SK-N-SH treated with all-trans-retinoic acid at 6 μM for 48 hours (cell line): Measurements from ENCODE around the gene PPIL4.

ENCODE experiments used
- ARNTL ChIP-seq: fragments of 450-650 bp; formaldehyde crosslinking; IDR thresholded peaks from 2 replicates; pipeline ENCODE4 v1.5.0; 2020; ENCODE audit warnings: low read depth, mild to moderate bottlenecking, moderate library complexity, borderline replicate concordance
- GLIS3 ChIP-seq: fragments of 250-450 bp; sonication (Bioruptor Pico); IDR thresholded peaks from 2 replicates; pipeline ENCODE4 v1.5.0; 2020; ENCODE audit warnings: mild to moderate bottlenecking, moderate library complexity
- ISL1 ChIP-seq: fragments of 250-450 bp; sonication (Bioruptor Pico); IDR thresholded peaks from 2 replicates; pipeline ENCODE4 v2.1.2; 2022; ENCODE audit warnings: mild to moderate bottlenecking, moderate library complexity
- RARB ChIP-seq: fragments of 250-450 bp; sonication (Bioruptor Pico); IDR thresholded peaks from 2 replicates; pipeline ENCODE4 v1.8.0; 2021; ENCODE audit warnings: mild to moderate bottlenecking, moderate library complexity
- TCF4 ChIP-seq: fragments of 250-450 bp; sonication (Bioruptor Pico); IDR thresholded peaks from 2 replicates; pipeline ENCODE4 v1.8.0; 2021; ENCODE audit warnings: mild to moderate bottlenecking, moderate library complexity, borderline replicate concordance
- ZFP30 ChIP-seq: fragments of 450-650 bp; formaldehyde crosslinking; IDR thresholded peaks from 2 replicates; pipeline ENCODE4 v1.5.0; 2022; ENCODE audit warnings: mild to moderate bottlenecking, moderate library complexity
- TF ChIP-seq, protein P1 (sequence below): fragments of 250-450 bp; sonication (Bioruptor Pico); IDR thresholded peaks from 2 replicates; pipeline ENCODE4 v1.8.0; 2020; ENCODE audit warnings: mild to moderate bottlenecking, moderate library complexity, borderline replicate concordance
- TF ChIP-seq, protein P2 (sequence below): fragments of 250-450 bp; sonication (Bioruptor Pico); IDR thresholded peaks from 2 replicates; pipeline ENCODE4 v1.5.1; 2020; ENCODE audit warnings: low read depth, mild to moderate bottlenecking, moderate library complexity

- TF ChIP-seq ARNTL (CRISPR knock-in tag) (no peak), GLIS3 (CRISPR knock-in tag) (no peak), ISL1 (CRISPR knock-in tag) (no peak), RARB (CRISPR knock-in tag) (no peak), ZFP30 (CRISPR knock-in tag) (no peak), TCF4 (CRISPR knock-in tag) (no peak)
- TF ChIP-seq, protein P1, sequence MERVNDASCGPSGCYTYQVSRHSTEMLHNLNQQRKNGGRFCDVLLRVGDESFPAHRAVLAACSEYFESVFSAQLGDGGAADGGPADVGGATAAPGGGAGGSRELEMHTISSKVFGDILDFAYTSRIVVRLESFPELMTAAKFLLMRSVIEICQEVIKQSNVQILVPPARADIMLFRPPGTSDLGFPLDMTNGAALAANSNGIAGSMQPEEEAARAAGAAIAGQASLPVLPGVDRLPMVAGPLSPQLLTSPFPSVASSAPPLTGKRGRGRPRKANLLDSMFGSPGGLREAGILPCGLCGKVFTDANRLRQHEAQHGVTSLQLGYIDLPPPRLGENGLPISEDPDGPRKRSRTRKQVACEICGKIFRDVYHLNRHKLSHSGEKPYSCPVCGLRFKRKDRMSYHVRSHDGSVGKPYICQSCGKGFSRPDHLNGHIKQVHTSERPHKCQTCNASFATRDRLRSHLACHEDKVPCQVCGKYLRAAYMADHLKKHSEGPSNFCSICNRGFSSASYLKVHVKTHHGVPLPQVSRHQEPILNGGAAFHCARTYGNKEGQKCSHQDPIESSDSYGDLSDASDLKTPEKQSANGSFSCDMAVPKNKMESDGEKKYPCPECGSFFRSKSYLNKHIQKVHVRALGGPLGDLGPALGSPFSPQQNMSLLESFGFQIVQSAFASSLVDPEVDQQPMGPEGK: no peak
- TF ChIP-seq, protein P2, sequence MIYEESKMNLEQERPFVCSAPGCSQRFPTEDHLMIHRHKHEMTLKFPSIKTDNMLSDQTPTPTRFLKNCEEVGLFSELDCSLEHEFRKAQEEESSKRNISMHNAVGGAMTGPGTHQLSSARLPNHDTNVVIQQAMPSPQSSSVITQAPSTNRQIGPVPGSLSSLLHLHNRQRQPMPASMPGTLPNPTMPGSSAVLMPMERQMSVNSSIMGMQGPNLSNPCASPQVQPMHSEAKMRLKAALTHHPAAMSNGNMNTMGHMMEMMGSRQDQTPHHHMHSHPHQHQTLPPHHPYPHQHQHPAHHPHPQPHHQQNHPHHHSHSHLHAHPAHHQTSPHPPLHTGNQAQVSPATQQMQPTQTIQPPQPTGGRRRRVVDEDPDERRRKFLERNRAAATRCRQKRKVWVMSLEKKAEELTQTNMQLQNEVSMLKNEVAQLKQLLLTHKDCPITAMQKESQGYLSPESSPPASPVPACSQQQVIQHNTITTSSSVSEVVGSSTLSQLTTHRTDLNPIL (CRISPR knock-in tag): no peak
Observed at GRCh38 chr6:149563928-149564325, 18.1 kb upstream of the PPIL4 start.
